Psoas muscle (tissue), 8 donors: ENCODE results near the gene NUSAP1. TPM values are rescaled to one million over a fixed set of nuclear protein-coding genes. Genes with fewer than 3 reads are reported as not detected.
"Not testable (repeated sequence)": the region's sequence is repeated elsewhere in the genome, so short reads cannot be mapped to it uniquely, and the experiment has no call there.

Source experiments
- ATAC-seq, 4 donors: fragments of 200-7000 bp; cut with Tn5 transposase; one replicate each; pipeline ENCODE4 v1.9.1; 2020; ENCODE audit warnings: moderate library complexity in 3 of 4, mild to moderate bottlenecking in 2 of 4
- DNase-seq, 2 donors: peaks; one replicate each; pipeline ENCODE4 v3.0.0-alpha.2; 2020
- H3K27ac ChIP-seq: fragments of 200-600 bp; one replicate; pipeline ENCODE4 v1.8.0; 2022
- H3K27me3 ChIP-seq, 3 donors: fragments of 200-600 bp in 1 of 3; one replicate each; pipeline versions ENCODE4 v1.6.1 to v1.8.0; 2013 to 2022; ENCODE audit warnings: low read length in 2 of 3, mild to moderate bottlenecking in 2 of 3, moderate library complexity in 1 of 3; ENCODE audit not compliant: insufficient read depth in 3 of 3
- H3K36me3 ChIP-seq, 2 donors: fragments of 200-600 bp in 1 of 2; one replicate each; pipeline versions ENCODE4 v1.6.1 to v1.8.0; 2013 to 2022; ENCODE audit warnings: low read depth in 1 of 2, mild to moderate bottlenecking in 1 of 2, moderate library complexity in 1 of 2; ENCODE audit not compliant: insufficient read depth in 1 of 2
- H3K4me1 ChIP-seq: fragments of 200-600 bp; one replicate; pipeline ENCODE4 v1.8.0; 2022
- H3K4me3 ChIP-seq: fragments of 200-600 bp; one replicate; pipeline ENCODE4 v1.8.0; 2022; ENCODE audit warnings: mild to moderate bottlenecking
- H3K9me3 ChIP-seq: fragments of 200-600 bp; one replicate; pipeline ENCODE4 v1.8.0; 2022
- WGBS, 3 donors: extraction: QIAGEN DNeasy Blood & Tissue Kit; methylation state at CpG; one replicate each; pipeline versions ENCODE4 v1.1.6 to v1.1.7; 2013; 5-methylcytosine and 5-hydroxymethylcytosine counted together
- intact Hi-C, 2 donors: fragments of 100-400 bp; cut with DNase I; formaldehyde crosslinking; loops; one replicate each; pipeline versions ENCODE4 v1.11.0 to v1.14.2; 2022
- polyA plus RNA-seq, 3 donors: library from polyadenylated mRNA; stranded (reverse); fragments of 200-250 nt; gene quantifications; one replicate each; pipeline ENCODE4 v1.2.3, GENCODE V29; 2013
- total RNA-seq, 4 donors: library from RNA; stranded (reverse); fragmentation: NEBNext Ultra II Directional in 2 of 4; extraction: Animal tissue kit (Norgen Biotek cat#: 25700) in 2 of 4; gene quantifications; one replicate each; pipeline versions ENCODE4 v1.2.1 to v1.2.4, GENCODE V29; 2021 to 2023
- TF ChIP-seq, protein P1 (sequence below): fragments of 200-600 bp; IDR thresholded peaks from one replicate; pipeline ENCODE4 v1.8.0; 2022; ENCODE audit warnings: antibody characterized with exemption
- donor health status: healthy with polysubstance abuse.
- donor health status: DM: no; HTN: no; CAD: no; lungs with moderate emphysema.
- donor health status: Bipolar disorder and iron deficiency.
- donor health status: healthy.
- donor health status: DM: yes; HTN: yes; CAD: no.
- donor health status: DM: no; HTN: no; CAD: no.
- donor health status: DM: no; HTN: no; CAD: no.
- donor health status: DM: yes; HTN: yes; CAD: no.

NUSAP1 gene
- total and polyA plus RNA-seq, 7 donors = 1.0 to 5.6 (median 2.3) TPM

GRCh38 chr15:41416742-41417417 is 84.2 kb downstream of the NUSAP1 start, which contains the start of gene RTF1:
Gene RTF1 (plus strand): TSS chr15:41417095. CDS start chr15:41417116, 21 bp downstream.
- intact Hi-C loops = no loop called here
- Histone ChIP-seq H3K27ac (peak within 1 kb of the TSS; percentile 90), H3K9me3 (no peaks in the 10 kb centered on the region), H3K27me3 (no peaks in the 10 kb centered on the region), H3K4me1 (peaks cover 27% of the 10 kb centered on the region), H3K4me3 (peak within 1 kb of the TSS; percentile 100), H3K36me3 (no peaks in the 10 kb centered on the region)
- TF ChIP-seq, protein P1, sequence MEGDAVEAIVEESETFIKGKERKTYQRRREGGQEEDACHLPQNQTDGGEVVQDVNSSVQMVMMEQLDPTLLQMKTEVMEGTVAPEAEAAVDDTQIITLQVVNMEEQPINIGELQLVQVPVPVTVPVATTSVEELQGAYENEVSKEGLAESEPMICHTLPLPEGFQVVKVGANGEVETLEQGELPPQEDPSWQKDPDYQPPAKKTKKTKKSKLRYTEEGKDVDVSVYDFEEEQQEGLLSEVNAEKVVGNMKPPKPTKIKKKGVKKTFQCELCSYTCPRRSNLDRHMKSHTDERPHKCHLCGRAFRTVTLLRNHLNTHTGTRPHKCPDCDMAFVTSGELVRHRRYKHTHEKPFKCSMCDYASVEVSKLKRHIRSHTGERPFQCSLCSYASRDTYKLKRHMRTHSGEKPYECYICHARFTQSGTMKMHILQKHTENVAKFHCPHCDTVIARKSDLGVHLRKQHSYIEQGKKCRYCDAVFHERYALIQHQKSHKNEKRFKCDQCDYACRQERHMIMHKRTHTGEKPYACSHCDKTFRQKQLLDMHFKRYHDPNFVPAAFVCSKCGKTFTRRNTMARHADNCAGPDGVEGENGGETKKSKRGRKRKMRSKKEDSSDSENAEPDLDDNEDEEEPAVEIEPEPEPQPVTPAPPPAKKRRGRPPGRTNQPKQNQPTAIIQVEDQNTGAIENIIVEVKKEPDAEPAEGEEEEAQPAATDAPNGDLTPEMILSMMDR = no peak
- WGBS, 3 donors = 0 to 1% (median 0%) methylated on average over 37 to 74 of the region's 74 CpGs
- peak; percentile 97 to 98 (median 98) for ATAC-seq
- peak; percentile 95 to 98 for DNase-seq

- DNase-seq (peak; percentile 50 to 67), ATAC-seq (peak in 3 of 4 donors; percentile 31 to 55 (median 48))
- no peaks in the 10 kb centered on the region for H3K36me3 ChIP-seq
- WGBS, 3 donors = 1% methylated on average over 31 to 37 of the region's 37 CpGs
- no peaks in the 10 kb centered on the region for H3K27me3 ChIP-seq
- intact Hi-C loops = no loop called here
- H3K4me3 ChIP-seq = peak overlapping the region; percentile 100
- H3K27ac ChIP-seq = peak overlapping the region; percentile 90
- no peaks in the 10 kb centered on the region for H3K9me3 ChIP-seq
- H3K4me1 ChIP-seq = peaks cover 27% of the 10 kb centered on the region
- TF ChIP-seq, protein P1 = no peak
Measured at GRCh38 chr15:41417418-41418195, 84.9 kb downstream of the NUSAP1 start.

DNA sequence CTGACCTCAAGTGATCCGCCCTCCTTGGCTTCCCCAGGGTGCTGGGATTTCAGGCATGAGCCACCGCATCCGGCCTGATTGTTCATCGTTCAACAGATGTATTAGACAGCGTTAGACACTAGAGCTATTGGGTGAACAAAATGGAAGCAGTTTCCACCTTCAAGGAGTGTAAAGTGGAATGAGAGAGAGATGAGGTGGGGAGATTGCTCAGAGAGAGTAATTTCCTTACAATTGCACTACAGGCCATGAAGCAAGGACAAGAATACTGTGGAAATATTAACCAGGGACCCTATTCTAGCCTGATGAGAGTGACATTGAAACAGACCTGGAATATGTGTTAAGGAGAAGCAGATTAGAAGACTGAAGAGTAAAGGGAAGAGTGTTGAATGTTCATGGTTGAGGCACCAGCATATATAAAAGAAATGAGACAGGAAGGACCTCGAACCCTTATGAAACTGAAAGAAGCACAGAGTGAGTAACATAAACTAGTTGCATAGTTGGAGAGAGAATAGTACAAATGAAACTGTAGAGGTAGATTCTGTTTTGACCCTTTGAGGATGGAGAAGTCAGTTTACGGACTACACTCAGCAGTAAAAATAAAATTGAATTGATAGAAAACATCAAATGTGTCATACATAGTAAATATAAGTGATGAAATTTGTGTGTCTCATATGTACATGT is 91.4 kb downstream of the NUSAP1 start:
- Histone ChIP-seq H3K4me3 (no peak overlapping the region), H3K9me3 (no peaks in the 10 kb centered on the region), H3K36me3 (no peaks in the 10 kb centered on the region), H3K4me1 (peaks cover 6% of the 10 kb centered on the region), H3K27me3 (no peaks in the 10 kb centered on the region), H3K27ac (no peak overlapping the region)
- TF ChIP-seq, protein P1 = no peak
- 91 to 95% (median 93%) methylated on average over 7 of the region's 7 CpGs for WGBS, 3 donors
- DNase-seq = no peak
- ATAC-seq = no peak
- intact Hi-C loops = no loop called here

DNA sequence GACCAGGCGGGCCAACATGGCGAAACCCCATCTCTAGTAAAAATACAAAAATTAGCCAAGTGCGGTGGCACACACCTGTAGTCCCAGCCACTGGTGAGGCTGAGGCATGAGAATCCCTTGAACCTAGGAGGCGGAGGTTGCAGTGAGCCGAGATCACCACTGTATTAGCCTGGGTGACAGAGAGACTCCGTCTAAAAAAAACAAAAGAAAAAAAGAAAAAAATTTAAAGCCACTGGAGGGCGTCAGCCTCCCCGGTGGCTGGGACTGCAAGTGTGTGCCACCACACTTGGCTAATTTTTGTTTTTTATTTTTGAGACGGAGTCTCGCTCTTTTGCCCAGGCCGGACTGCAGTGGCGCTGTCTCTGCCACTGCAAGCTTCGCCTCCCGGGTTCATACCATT is 92.1 kb downstream of the NUSAP1 start:
- TF ChIP-seq, protein P1 = no peak
- H3K27me3 ChIP-seq = no peaks in the 10 kb centered on the region
- 97 to 99% (median 98%) methylated on average over 14 of the region's 14 CpGs for WGBS, 3 donors
- peaks cover 5% of the 10 kb centered on the region for H3K4me1 ChIP-seq
- H3K4me3 ChIP-seq = no peak overlapping the region
- ATAC-seq = no peak
- intact Hi-C loops = no loop called here
- no peak overlapping the region for H3K27ac ChIP-seq
- DNase-seq = no peak
- H3K9me3 ChIP-seq = no peaks in the 10 kb centered on the region
- no peaks in the 10 kb centered on the region for H3K36me3 ChIP-seq

DNA sequence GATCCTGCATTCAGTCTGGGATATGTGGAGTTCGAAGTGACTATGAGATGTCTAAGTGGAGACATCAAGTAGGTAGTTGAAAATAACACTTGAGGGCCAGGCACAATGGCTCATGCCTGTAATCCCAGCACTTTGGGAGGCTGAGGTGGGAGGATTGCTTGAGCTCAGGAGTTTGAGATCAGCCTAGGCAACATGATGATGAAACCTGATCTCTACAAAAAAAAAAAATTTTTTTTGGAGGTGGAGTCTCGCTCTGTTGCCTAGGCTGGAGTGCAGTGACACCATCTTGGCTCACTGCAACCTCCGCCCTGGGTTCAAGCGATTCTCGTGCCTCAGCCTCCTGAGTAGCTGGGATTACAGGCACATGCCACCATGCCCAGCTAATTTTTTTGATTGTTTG is 93.2 kb downstream of the NUSAP1 start:
- ATAC-seq, intact Hi-C loops, DNase-seq, H3K27ac ChIP-seq, H3K4me3 ChIP-seq, H3K4me1 ChIP-seq, H3K36me3 ChIP-seq, H3K27me3 ChIP-seq, H3K9me3 ChIP-seq: not testable (repeated sequence)
- WGBS, 3 donors = 94 to 96% (median 95%) methylated on average over 5 of the region's 5 CpGs
